Urinary bladder (tissue), 4 donors: ENCODE measurements around the gene ZNF701. TPM values are rescaled to one million over a fixed set of nuclear protein-coding genes. Genes with fewer than 3 reads are reported as not detected.

Experiments used
- DNase-seq: peaks from one replicate; pipeline ENCODE4 v3.0.0-alpha.2; 2015; ENCODE audit errors: extremely low spot score
- H3K27ac ChIP-seq: one replicate; pipeline ENCODE4 v1.5.1; 2013; ENCODE audit warnings: low read depth, mild to moderate bottlenecking, moderate library complexity
- H3K36me3 ChIP-seq: one replicate; pipeline ENCODE4 v1.6.1; 2013; ENCODE audit warnings: mild to moderate bottlenecking, moderate library complexity; ENCODE audit not compliant: insufficient read depth
- H3K4me1 ChIP-seq: one replicate; pipeline ENCODE4 v1.6.1; 2013; ENCODE audit warnings: mild to moderate bottlenecking, moderate library complexity; ENCODE audit not compliant: insufficient read depth
- H3K4me3 ChIP-seq: one replicate; pipeline ENCODE4 v1.5.1; 2013; ENCODE audit warnings: low read depth, low read length
- WGBS: extraction: QIAGEN DNeasy Blood & Tissue Kit; methylation state at CpG from one replicate; pipeline ENCODE4 v1.1.7; 2013; 5-methylcytosine and 5-hydroxymethylcytosine counted together
- polyA plus RNA-seq: library from polyadenylated mRNA; stranded (reverse); fragments of 200-250 nt; gene quantifications from one replicate; pipeline ENCODE4 v1.2.3, GENCODE V29; 2013
- small RNA-seq: library from RNA; depleted of rRNA; stranded (forward); fragments of <200 nt; gene quantifications from one replicate; pipeline ENCODE3, GENCODE V24; 2014
- total RNA-seq: library from RNA; depleted of rRNA; stranded (reverse); fragments of >200 nt; gene quantifications from one replicate; pipeline ENCODE4 v1.2.3, GENCODE V29; 2014
- donor health status: healthy with polysubstance abuse.
- donor health status: healthy.

The ZNF701 gene
- total and polyA plus RNA-seq, 2 donors: 7.0 to 38.8 TPM

DNA sequence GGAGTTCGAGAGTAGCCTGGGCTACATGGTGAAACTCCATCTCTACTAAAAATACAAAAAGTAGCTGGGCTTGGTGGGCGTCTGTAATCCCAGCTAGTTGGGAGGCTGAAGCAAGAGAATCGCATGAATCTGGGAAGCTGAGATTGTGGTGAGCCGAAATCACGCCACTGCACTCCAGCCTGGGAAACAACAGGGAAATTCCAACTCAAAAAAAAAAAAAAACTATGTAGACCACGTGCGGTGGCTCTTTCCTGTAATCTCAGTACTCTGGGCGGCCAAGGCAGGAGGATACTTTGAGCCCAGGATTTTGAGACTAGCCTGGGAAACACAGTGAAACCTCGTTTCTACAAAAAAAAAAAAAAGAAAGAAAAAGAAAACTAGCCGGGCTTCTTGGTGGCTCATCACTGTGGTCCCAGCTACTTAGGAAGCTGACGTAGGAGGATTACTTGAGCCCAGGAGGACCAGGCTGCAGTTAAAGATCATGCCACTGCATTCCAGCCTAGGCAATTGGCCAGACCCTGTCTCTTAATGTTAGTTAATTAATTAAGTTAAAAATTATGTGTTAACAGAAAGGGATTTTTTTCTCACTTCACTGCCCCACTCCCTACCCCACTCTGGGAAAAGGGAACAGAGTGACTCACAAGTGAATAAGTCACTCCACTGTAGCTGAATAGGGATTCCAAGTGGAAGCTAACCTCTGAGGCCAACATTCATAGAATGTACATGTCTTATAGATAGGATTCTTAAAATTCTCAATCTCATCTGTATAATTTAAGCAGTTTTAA, 65.9 kb downstream of the ZNF701 start:
- Histone ChIP-seq H3K36me3 (no peaks in the 10 kb centered on the region), H3K4me3 (no peak overlapping the region), H3K27ac (no peak overlapping the region), H3K4me1 (peaks cover 4% of the 10 kb centered on the region)
- 89% methylated on average over 11 of the region's 11 CpGs for WGBS
- DNase-seq: no peak

Small RNAs within 50 kb of the gene (small RNA-seq; reads per million reads assigned to genes)
- not detected for gene RPL39P34

Other genes starting within 250 kb of the ZNF701 start
- 8.4 TPM for gene ZNF610, start 234.0 kb upstream of the ZNF701 start, total RNA-seq
- gene ZNF610, start 234.0 kb upstream of the ZNF701 start, polyA plus RNA-seq: 2.2 TPM
- gene ZNF880, start 200.4 kb upstream of the ZNF701 start, total RNA-seq: 50.1 TPM
- 15.3 TPM for gene ZNF880, start 200.4 kb upstream of the ZNF701 start, polyA plus RNA-seq
- gene ZNF528, start 172.4 kb upstream of the ZNF701 start, total RNA-seq: 46.7 TPM
- 12.1 TPM for gene ZNF528, start 172.4 kb upstream of the ZNF701 start, polyA plus RNA-seq
- gene ZNF534, start 141.1 kb upstream of the ZNF701 start, total RNA-seq: 0.74 TPM
- 0.35 TPM for gene ZNF534, start 141.1 kb upstream of the ZNF701 start, polyA plus RNA-seq
- gene ZNF578, start 116.7 kb upstream of the ZNF701 start, total RNA-seq: 10.7 TPM
- gene ZNF578, start 116.7 kb upstream of the ZNF701 start, polyA plus RNA-seq: 2.0 TPM
- gene ZNF808, start 42.6 kb upstream of the ZNF701 start, total RNA-seq: 40.6 TPM
- gene ZNF808, start 42.6 kb upstream of the ZNF701 start, polyA plus RNA-seq: 5.3 TPM
- 132 TPM for gene ZNF83, start 68.1 kb downstream of the ZNF701 start, total RNA-seq
- 28.2 TPM for gene ZNF83, start 68.1 kb downstream of the ZNF701 start, polyA plus RNA-seq
- 22.3 TPM for gene ZNF611, start 164.8 kb downstream of the ZNF701 start, total RNA-seq
- gene ZNF611, start 164.8 kb downstream of the ZNF701 start, polyA plus RNA-seq: 6.6 TPM
- 9.1 TPM for gene ZNF600, start 216.5 kb downstream of the ZNF701 start, total RNA-seq
- 4.1 TPM for gene ZNF600, start 216.5 kb downstream of the ZNF701 start, polyA plus RNA-seq